MG63 (cell line): ENCODE measurements around the gene PRF1. TPM values are rescaled to one million over a fixed set of nuclear protein-coding genes. Genes with fewer than 3 reads are reported as not detected.
"Not testable (repeated sequence)": the region's sequence is repeated elsewhere in the genome, so short reads cannot be mapped to it uniquely, and the experiment has no call there.

Experiments used
- DNase-seq: peaks from one replicate; pipeline ENCODE4 v3.0.0-alpha.2; 2020
- H3K27me3 ChIP-seq: fragments of 250-450 bp; sonication (Bioruptor Pico); 2 replicates; pipeline ENCODE4 v1.5.1; 2020; ENCODE audit warnings: mild to moderate bottlenecking, moderate library complexity
- H3K36me3 ChIP-seq: fragments of 250-450 bp; sonication (Bioruptor Pico); 2 replicates; pipeline ENCODE4 v1.5.1; 2020; ENCODE audit warnings: mild to moderate bottlenecking, moderate library complexity
- H3K4me3 ChIP-seq: fragments of 250-450 bp; sonication (Bioruptor Pico); 2 replicates; pipeline ENCODE4 v1.5.1; 2020; ENCODE audit warnings: mild to moderate bottlenecking, moderate library complexity
- H3K9me3 ChIP-seq: fragments of 250-450 bp; sonication (Bioruptor Pico); 2 replicates; pipeline ENCODE4 v1.5.1; 2020; ENCODE audit warnings: mild to moderate bottlenecking, moderate library complexity
- total RNA-seq: library from RNA; depleted of rRNA; stranded (reverse); fragments of >200 nt; shearing (Covaris generic); gene quantifications from 2 replicates; pipeline ENCODE4 v1.2.3, GENCODE V29; 2014; ENCODE audit warnings: low replicate concordance

Gene PRF1
- total RNA-seq, 1 experiment from 2014 or later: not detected

GRCh38 chr10:70588255-70588654 is 14.3 kb downstream of the PRF1 start:
- Histone ChIP-seq H3K9me3 (no peaks in the 10 kb centered on the region), H3K36me3 (no peaks in the 10 kb centered on the region), H3K4me3 (no peak overlapping the region), H3K27me3 (no peaks in the 10 kb centered on the region)
- no peak for DNase-seq

DNA sequence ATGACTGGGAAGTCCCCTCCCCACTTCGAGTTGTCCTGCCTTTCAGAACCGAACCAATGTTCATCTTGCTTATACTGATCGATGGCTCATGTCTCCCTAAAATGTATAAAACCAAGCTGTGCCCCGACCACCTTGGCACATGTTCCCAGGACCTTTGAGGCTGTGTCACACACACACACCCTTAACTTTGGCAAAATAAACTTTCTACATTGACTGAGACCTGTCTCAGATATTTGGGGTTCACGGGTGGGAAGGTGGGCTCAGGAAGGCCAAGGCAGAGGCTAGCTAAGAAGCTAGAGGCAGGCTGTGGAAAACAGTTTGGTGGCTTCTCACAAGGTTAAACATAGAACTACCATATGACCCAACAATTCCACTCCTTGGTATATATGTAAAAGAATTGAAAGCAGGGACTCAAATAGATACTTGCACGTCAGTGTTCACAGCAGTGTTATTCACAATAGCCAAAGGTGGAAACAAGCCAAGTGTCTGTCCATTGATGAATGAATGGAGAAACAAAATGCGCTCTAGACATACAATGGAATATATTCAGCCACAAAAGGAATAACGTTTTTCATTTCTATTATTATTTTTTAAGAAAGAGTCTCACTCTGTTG is 15.4 kb downstream of the PRF1 start:
- H3K9me3 ChIP-seq: no peaks in the 10 kb centered on the region
- no peak overlapping the region for H3K4me3 ChIP-seq
- no peaks in the 10 kb centered on the region for H3K27me3 ChIP-seq
- H3K36me3 ChIP-seq: no peaks in the 10 kb centered on the region
- DNase-seq: no peak

- Histone ChIP-seq H3K27me3 (no peaks in the 10 kb centered on the region), H3K4me3 (no peak overlapping the region), H3K9me3 (no peaks in the 10 kb centered on the region), H3K36me3 (no peaks in the 10 kb centered on the region)
- no peak for DNase-seq
Observed at GRCh38 chr10:70586348-70586930, 16.1 kb downstream of the PRF1 start.

DNA sequence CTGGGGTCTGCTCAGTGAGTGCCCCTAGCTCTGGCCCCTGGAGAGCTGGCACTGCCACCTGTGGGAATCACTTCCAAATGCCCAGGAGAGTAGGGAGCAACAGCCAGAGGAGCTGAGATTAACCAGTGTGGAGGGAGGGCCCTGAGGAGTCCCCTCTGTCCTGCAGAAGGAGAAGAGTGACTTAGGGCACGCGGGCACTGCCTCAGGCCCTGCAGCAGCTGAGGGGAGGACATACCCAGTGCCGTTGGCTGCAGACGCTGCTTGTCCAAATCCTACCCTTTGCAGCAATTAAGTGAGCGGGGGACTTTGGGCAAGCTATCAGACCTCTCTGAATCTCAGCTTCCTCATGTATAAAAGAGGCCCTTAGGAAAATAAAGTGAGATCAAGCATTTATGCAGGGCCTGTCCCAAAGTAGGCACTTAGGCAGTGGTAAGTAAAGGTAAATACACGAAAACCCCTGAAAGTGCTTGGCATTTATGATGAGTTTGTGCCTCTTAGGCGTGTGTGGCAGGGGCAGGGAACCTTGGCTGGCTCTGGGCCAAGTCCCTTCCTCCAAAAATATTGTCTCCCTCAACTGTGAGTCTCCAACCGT is 16.9 kb downstream of the PRF1 start:
- no peak for DNase-seq
- Histone ChIP-seq H3K27me3 (no peaks in the 10 kb centered on the region), H3K4me3 (no peak overlapping the region), H3K36me3 (no peaks in the 10 kb centered on the region), H3K9me3 (no peaks in the 10 kb centered on the region)

- DNase-seq: no peak
- H3K36me3 ChIP-seq: no peaks in the 10 kb centered on the region
- no peaks in the 10 kb centered on the region for H3K9me3 ChIP-seq
- no peaks in the 10 kb centered on the region for H3K27me3 ChIP-seq
- H3K4me3 ChIP-seq: no peak overlapping the region
Observed at GRCh38 chr10:70584909-70585544, 17.5 kb downstream of the PRF1 start.

DNA sequence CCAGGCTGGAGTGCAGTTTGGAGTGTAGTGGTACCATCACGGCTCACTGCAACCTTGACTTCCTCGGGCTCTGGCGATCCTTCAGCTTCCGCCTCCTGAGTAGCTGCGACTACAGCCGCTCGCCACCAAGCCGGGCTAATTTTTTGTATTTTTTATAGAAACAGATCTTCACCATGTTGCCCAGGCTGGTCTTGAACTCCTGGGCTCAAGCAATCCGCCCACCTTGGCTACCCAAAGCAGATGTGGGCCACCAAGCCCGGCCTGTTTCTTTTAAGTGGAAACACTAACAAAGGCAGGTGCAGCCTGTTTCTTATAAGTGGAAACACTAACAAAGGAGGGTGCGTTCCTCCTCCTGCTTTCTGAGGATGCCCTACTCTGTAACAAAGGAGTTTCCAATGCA is 18.2 kb downstream of the PRF1 start:
- Histone ChIP-seq H3K4me3 (no peak overlapping the region), H3K9me3 (no peaks in the 10 kb centered on the region), H3K36me3 (no peaks in the 10 kb centered on the region), H3K27me3 (no peaks in the 10 kb centered on the region)
- no peak for DNase-seq

- no peak overlapping the region for H3K4me3 ChIP-seq
- H3K36me3 ChIP-seq: no peaks in the 10 kb centered on the region
- no peaks in the 10 kb centered on the region for H3K9me3 ChIP-seq
- DNase-seq: no peak
- H3K27me3 ChIP-seq: no peaks in the 10 kb centered on the region
Observed at GRCh38 chr10:70583669-70584037, 18.9 kb downstream of the PRF1 start.

GRCh38 chr10:70582793-70583668 is 19.5 kb downstream of the PRF1 start:
- Histone ChIP-seq H3K9me3 (no peaks in the 10 kb centered on the region), H3K27me3 (no peaks in the 10 kb centered on the region), H3K36me3 (no peaks in the 10 kb centered on the region), H3K4me3 (no peak overlapping the region)
- DNase-seq: no peak

- H3K9me3 ChIP-seq, DNase-seq, H3K27me3 ChIP-seq, H3K4me3 ChIP-seq, H3K36me3 ChIP-seq: not testable (repeated sequence)
Observed at GRCh38 chr10:70581176-70581575, 21.4 kb downstream of the PRF1 start.

DNA sequence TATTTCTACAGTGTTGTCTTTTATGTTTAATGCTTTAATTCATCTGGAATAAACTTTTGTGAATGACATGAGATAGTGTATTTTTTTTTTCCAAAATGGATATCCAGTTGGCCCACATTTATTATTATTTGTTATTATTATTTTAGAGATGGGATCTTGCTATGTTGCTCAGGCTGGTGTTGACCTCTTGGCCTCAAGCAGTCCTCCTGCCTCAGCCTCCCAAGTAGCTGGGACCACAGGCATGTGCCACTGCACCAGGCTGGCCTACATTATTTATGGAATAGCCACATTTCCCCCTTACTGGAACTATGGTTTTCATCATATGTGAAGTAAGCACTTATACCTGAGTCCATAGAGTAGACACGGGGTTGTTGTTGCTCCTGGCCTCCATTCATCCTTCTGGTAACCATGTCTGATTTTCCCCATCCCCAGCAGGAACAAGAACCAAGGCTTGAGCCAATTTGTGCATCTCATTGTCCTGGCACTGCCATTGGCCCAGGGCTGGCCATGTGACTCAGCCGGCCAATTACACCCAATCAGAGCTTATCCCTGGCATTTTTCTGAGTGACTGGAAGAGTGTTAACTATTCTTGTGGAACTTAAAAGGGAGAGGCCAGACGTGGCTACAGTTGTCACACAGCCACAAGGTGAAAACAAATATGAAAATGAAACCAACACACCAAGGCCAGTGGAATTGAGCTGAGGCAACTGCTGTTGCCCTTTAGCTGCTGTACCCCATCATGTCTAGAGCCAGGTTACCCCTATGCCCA is 23.1 kb downstream of the PRF1 start:
- no peaks in the 10 kb centered on the region for H3K9me3 ChIP-seq
- no peak for DNase-seq
- H3K36me3 ChIP-seq: no peaks in the 10 kb centered on the region
- H3K4me3 ChIP-seq: no peak overlapping the region
- H3K27me3 ChIP-seq: no peaks in the 10 kb centered on the region

DNA sequence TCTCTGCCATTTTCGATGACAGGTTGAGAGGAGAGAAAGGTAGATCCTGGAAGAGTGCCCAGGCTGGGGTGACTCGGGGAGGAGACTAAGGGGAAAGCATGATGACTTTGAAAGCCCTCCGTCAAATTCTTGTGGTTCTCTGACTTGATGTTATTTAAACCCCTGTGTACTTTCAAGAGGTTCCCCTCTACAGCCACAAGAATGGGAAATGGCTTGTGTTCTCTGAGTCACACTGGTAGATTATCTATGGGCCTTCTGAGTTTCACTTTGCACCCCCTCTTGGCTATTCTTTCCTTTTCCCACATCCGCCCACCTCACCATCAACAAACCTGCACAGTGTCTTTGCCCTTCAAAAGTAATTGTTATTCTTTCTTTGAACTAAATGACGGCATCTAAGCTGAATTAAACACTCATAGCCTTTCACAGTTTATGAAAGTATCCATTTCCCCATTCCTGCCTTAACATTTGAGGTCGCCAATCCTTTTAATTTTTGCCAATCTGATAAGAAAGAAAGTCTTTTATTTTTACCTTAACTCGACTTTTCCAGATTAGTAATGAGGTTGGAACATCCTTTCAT is 24.1 kb downstream of the PRF1 start:
- Histone ChIP-seq H3K36me3 (no peaks in the 10 kb centered on the region), H3K9me3 (no peaks in the 10 kb centered on the region), H3K4me3 (no peak overlapping the region), H3K27me3 (no peaks in the 10 kb centered on the region)
- no peak for DNase-seq

DNA sequence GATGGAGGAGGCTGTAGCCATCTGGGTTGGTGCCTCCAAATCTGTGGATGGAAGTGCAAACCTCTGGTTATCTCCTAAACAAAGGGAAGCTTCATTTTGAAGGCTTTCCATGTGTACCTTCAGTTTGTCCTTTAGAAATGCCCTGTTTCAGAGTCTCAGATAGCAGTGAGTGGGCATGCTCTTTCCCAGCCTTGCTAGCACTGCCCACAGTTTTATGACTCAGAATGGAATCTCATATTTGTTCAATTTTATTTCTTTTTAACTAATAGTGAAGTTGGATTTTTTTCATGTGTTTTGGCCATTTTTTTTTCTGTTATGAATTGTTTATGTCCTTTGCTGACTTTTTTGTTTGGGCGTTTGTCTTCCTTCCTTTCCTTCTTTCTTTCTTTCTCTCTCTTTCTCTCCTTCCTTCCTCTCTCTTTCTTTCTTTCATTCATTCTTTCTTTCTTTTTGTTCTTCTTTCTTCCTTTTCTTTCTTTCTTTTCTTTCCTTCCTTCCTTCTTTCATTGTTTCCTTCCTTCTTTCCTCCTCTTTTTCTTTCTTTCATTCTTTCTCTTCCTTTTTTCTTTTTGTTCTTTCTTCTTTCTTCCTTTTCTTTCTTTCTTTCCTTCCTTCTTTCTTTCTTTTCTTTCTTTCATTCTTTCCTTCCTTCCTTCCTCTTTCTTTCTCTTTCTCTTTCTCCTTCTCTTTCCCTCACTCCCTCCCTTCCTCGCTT is 25.6 kb downstream of the PRF1 start:
- DNase-seq: no peak
- Histone ChIP-seq H3K27me3 (no peaks in the 10 kb centered on the region), H3K9me3 (no peaks in the 10 kb centered on the region), H3K36me3 (no peaks in the 10 kb centered on the region), H3K4me3 (no peak overlapping the region)

GRCh38 chr10:70575874-70576802 is 26.4 kb downstream of the PRF1 start:
- no peaks in the 10 kb centered on the region for H3K36me3 ChIP-seq
- H3K27me3 ChIP-seq: no peaks in the 10 kb centered on the region
- H3K4me3 ChIP-seq: no peak overlapping the region
- DNase-seq: peak; percentile 35
- H3K9me3 ChIP-seq: no peaks in the 10 kb centered on the region

DNA sequence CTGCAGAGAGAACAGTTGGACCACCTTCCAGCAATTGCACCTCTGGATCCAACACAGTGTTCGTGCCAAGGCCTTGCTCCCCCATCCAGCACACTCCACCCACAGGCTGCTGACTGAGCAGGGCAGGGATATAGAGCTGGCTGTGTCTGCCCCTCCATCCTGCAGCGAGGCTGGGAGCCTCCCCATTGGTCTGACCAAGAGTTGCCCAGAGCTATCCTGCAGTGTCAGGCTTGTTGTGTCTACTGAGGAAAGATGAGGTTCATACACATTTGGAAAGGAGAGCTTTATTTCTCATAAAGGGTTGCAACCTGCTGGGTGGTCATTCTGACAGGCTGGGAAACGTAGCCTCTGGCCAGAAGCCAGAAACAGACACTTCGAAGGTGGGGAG is 27.1 kb downstream of the PRF1 start:
- no peak for DNase-seq
- H3K36me3 ChIP-seq: no peaks in the 10 kb centered on the region
- no peaks in the 10 kb centered on the region for H3K27me3 ChIP-seq
- H3K4me3 ChIP-seq: no peak overlapping the region
- no peaks in the 10 kb centered on the region for H3K9me3 ChIP-seq
